Measurements from ENCODE around the gene CFTR.
A peak's percentile ranks its signal among the peaks of the same experiment; 100 is the strongest.
"Not testable (repeated sequence)": the region's sequence is repeated elsewhere in the genome, so short reads cannot be mapped to it uniquely, and the experiment has no call there.

The CFTR gene

GRCh38 chr7:117698018-117698417 is 218.2 kb downstream of the CFTR start:
- DNase-seq = no peak

- DNase-seq = no peak
Measured at GRCh38 chr7:117704063-117704462, 224.2 kb downstream of the CFTR start.

DNA sequence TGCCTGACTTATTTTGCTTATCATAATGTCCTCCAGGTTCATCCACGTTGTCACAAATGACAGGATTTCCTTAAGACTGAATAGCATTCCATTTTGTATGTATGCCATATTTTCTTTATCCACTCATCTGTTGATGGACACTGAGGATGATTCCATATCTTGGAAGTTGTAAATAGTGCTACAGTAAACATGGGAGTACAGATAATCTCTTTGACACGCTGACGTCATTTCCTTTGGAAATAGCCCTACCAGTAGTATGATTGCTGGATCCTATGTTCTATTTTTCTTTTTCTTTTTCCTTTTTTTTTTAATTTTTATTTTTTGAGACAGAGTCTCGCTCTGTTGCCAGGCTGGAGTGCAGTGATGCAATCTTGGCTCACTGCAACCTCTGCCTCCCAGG is 225.8 kb downstream of the CFTR start:
- DNase-seq = no peak

- no peak for DNase-seq
Measured at GRCh38 chr7:117706210-117706609, 226.4 kb downstream of the CFTR start.

- no peak for DNase-seq
Measured at GRCh38 chr7:117707080-117707479, 227.3 kb downstream of the CFTR start.

GRCh38 chr7:117708173-117708572 is 228.3 kb downstream of the CFTR start:
- not testable (repeated sequence) for DNase-seq

- DNase-seq = no peak
Measured at GRCh38 chr7:117711556-117711955, 231.7 kb downstream of the CFTR start.

DNA sequence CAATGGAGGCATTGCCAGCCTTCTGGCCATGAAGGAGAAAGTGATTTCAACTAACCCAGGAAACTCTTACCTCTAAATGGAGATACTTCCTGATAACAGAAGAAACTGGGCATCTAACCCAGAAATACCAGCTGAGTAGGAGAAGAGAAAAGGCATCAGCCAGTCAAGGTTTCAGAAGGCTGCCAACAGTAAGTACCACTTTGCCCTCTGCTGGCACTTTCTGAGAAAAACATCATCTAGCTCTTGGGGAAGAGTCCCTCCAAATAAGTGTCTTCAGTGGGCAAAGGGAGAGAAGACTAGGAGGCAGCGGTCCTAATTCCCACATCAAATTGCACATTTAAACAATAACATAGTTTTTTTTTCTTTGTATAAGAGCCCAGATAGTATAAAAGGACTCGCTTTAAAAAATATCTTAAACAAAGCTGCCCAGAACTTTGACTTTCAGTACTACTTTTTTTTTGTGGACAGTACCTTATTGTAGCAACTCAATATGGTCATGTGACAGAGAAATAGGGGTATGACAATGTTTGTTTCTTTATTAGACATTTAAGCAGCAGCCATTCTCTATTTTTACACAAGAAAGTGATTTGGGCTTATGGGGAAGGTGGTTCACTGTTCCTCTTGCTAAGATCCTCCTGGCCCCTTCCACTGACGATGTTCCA is 236.1 kb downstream of the CFTR start:
- DNase-seq = peak; percentile 48

- DNase-seq = no peak
Measured at GRCh38 chr7:117716707-117717299, 237.0 kb downstream of the CFTR start.

DNA sequence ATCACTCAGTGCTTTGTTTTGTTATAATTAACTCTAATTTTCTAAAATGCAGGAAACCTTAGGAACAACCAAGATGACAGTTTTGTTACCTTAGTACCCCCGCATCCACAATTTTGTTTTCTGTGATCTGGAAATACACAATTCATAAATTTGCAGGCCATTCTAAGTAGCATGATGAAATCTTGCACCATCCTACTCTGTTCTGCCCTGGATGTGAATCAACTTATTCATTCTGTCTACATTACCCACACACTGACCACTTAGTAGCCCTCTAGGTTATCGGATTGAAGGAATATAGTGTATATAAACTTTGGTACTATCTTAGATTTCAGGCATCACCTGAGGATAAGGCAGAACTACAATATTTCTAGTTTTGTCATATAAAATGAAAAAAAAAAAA is 237.5 kb downstream of the CFTR start:
- no peak for DNase-seq

All from DMS79 treated with DMSO at 0.1 percent for 48 hours (cell line).